GM18873 (cell line): Measurements from ENCODE around the gene GSAP.

Experiments used
- ATAC-seq: cut with Tn5 transposase; IDR thresholded peaks from one replicate; pipeline ENCODE4 v1.9.1; 2021; ENCODE audit warnings: mild to moderate bottlenecking, moderate library complexity, moderate number of reproducible peaks; ENCODE audit not compliant: unreplicated experiment, low FRiP score

Gene GSAP

DNA sequence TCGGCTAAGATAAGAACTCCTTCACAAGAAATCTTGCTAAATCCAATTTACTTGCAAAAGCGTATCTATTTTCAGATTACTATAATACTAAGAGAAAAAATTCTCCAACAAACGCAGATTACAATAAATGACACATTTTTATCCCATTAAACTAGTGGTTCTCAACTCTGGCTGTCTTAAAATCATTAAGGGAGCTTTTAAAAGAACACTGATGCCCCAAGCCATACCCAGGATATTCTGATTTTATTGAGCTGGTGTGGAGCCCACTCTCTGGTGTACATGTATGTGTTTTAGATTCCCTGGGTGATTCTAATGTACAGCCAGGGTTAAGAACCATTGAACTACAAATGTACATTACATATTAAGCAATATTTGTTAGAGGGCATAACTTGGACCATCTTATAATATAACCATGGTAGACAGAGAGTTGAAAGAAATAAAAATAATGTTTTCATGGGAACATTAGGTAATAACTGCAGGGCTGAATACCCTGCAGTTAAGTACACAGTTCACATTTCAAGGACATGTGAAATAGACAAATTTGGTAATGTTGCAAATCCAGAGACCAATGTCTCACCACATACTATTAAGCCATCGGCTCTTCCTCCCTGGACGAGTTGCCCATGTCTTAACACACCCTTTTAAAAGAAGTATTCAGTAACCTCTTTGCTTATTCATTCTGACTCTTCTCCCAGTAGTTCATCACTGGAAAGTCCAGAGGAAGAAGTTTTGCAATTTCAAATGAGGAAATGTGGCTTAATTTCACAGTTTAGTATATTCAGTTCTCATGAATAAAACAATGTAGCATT lies 6.2 kb downstream of the GSAP start:
- no peak for ATAC-seq

DNA sequence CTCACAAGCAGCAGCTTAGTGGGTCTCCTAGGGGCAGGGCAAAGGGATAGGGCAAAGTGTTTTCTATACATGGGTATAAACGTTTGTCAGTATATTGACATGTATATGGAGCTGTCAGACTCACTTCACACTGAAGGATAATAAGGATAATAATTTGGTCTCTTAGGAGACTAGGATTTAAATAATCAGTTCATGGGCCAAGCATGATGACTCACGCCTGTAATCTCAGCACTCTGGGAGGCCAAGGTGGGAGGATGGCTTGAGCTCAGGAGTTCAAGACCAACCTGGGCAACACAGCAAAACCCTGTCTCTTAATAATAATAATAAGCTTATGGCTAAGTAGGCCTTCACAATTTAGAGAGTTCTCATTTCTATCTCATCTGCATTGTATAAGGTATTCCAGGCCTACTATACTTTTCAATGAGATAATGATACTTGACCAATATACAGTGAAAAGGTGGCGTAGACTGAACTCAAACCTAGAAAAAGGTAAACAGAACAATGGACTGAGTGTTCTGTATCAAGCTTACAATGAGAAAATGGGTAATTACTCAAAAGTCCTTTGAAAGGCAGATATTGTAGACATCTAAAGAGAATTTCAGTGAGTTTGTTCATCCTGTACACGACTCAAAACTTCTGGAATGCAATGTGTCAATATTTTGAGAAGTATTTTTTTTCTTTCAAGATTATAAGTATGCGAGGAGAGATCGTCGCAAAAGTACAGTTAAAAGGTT lies 7.0 kb downstream of the GSAP start:
- no peak for ATAC-seq

DNA sequence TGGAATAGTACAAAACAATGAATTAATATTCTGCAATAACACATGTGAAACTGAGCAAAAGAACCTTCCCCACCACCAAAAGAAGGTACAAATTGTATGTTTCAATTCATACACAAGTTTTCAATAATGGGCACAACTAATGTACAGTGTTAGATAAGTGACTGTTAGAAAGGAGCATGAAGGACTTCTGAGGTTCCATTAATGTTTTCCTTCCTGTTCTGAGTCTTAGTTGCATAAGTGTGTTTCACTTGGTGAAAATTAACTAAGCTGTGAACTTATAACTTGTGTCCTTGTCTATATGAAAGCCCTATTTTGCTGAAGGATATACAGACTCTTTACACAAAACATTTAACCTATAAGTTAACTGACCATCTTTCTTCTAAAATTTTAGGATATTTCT lies 8.2 kb downstream of the GSAP start:
- no peak for ATAC-seq

DNA sequence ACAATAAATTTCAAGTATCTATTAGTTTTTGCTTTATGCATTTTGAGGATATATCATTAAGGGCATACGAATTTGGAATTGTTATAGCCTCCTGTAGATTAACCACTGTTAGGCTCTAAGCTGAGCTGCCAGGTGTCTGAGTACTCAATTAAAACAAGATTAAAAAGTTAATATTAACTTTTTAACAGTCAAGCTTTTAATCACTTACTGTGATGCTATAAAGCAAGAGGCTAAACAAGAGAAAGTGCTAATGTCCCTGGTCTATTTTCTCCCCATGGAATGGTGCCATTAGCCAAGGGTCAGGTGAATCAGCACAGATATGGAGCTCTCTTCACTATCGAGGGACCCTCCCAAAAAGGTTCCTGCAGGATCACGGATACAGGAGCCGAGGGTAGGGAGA lies 9.7 kb downstream of the GSAP start:
- no peak for ATAC-seq

DNA sequence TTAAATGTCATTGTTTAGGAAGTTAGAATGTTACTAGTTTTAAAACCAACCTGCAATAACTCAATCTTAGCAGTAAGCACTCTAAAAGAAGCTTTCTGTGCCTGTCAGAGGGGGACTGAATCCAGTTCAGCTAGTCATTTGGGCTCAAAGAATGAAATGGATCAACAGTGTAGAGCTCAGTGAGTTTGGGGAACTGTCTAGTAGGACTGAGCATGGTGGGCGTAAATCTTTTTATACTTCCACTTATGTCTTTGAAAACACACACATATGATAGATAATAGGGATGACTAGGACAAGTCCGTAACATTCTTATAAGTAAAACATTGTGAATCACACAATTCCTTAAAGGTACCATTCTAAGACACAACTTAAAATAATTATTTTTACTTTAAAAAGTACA lies 11.5 kb downstream of the GSAP start:
- no peak for ATAC-seq

DNA sequence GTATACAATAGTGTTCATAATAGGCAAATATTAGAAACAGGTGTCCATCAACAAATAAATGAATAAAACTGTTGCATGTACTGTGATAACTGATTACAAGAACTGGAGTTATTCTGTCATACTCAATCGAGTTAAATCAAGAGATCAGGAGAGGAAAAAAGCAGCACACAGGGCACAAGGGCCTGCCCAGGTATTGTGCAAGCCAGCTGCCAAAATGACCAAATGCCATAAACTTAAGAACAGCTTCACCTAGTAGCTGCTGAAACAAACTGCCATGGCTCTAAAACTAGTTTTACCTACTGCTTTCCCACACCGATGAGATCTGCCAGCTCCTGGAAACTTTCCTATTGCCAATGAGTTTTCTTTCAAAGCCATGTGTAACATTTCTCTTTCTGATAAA lies 12.2 kb downstream of the GSAP start:
- no peak for ATAC-seq

DNA sequence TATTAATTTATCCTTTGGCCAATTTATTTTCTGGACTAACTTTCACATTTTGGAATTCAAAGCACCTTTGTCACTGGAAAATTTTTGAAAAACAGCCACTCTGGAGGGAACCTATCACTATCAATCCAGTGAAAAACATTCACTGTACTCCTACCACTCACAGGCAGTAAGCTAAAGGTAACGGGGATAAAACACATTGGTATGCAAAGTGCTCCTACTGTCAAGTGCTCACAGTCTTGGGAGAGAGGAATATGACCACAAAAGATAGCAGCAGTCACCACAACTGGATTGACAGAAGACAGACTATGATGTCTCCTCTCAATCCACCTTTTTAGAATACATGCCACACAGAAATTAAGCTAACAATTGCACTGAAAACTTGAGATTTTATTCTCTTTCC lies 13.3 kb downstream of the GSAP start:
- ATAC-seq, result no peak

DNA sequence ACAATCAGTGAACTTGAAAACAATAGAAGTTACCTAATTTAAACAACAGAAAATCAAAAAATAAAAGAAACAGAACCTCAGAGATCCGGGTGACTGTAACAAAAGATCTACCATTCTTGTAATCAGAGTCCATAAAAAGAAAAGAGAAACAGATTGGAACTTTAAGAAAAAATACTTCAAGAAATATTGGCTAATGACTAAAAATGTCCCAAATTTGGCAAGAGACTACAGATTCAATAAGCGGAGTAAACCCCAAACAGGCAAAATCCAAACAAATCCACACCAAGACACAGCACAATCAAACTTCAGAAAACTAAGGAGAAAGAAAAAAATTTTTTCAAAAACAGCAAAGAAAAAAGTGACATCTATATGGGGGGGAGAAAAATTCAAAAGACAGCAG lies 15.1 kb downstream of the GSAP start:
- ATAC-seq, result no peak

DNA sequence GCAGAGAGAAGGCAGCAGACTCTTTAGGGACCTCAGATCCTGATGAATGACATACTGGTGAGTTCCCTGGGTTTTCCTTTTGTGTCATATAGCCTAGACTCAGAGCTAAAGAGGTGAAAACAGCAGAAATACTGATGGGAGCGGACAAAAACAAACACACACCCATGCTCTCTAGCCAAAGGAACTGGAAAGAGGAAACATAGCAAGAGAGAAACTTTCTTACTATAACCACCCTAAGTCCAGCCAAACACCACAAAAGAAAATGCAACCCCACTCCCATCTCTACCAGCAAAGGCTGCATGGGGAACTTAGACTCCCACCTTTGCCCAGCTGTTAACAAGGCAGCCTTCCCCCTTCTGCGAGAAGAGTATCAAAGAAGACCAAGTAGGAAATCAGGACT lies 16.3 kb downstream of the GSAP start:
- no peak for ATAC-seq

DNA sequence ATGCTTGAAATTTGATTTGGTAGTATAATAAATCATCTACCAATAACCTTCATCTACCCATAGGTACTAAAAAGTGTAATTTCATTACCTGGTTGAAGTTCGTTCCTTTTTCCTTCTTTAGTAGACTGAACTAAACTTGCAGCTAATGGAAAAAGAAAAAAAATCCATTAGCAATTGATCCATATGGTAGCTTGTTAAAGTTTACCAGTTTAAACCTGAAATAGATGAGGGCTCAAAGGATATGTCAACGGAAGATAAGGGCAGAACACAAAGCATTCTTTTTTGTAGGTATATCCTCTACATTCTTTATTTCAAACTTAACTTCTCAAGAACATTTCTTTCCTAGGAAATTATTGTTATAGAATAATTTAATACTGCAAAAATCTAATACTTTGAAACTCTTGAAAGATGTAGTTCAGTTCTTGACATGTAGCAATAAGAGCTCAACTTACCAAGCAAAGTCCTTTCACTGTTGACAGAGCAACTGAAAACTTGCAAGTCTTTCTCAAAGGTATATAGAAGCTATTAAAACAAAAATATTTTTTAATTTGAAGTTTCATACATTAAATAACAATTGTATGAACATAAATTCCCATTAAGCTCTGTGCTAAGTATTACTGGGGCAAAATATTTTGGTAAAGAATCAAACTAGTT lies 19.1 kb downstream of the GSAP start:
- ATAC-seq, result no peak

DNA sequence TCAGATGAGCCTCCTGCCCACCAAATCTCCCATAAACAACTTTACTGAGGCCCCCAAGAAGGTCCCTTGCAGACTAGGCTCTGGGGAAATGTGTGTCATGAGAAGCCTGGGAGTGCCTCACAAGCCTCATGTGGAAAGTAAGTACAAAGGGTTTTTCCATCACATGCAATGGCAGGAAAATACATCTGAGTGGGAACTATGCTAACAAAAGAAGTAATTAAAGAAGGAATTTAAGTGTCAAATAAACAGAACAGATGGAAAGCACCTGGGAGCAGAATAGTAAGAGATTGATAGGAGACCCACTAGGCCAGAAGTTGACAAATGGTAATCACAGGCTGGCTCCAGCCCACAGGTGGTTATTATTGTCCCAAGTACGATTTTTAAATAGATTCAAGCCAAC lies 20.5 kb downstream of the GSAP start:
- no peak for ATAC-seq

DNA sequence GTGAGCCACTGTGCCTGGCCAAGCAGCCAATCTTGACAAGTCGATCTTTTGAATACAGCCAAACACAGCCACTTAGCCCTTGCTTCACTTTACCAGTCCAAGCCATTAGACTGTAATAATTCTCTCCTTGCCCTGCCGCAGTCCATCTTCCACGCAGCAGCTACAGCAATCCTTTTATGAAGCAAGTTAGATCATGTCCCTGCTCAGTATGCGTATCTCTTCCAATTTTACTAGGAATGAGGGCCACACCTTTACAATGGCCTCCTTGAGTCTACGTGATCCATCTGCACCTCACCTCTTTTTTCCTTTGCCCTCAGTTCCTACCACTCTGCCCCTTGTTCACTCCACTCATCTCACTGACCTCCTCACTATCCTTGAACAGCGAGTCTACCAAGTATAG lies 22.2 kb downstream of the GSAP start:
- no peak for ATAC-seq

DNA sequence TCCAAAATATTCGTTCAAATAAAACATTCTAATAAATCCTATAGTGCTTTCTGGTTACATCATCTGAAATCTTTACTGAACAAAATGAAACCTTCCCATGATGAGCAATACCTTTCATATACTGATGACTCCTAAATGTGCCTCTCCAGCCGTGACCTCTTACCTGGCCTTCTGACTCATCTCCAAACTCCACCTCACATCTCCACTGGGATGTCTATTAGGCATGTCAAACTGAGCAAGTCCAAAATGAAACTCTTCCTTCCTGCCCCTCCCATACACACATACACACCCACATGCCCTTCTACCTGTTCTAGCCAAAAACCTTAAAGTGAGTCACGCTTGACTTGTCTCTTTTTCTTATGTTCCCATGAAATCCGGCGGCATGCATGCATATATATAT lies 22.9 kb downstream of the GSAP start:
- ATAC-seq, result peak; percentile 92

DNA sequence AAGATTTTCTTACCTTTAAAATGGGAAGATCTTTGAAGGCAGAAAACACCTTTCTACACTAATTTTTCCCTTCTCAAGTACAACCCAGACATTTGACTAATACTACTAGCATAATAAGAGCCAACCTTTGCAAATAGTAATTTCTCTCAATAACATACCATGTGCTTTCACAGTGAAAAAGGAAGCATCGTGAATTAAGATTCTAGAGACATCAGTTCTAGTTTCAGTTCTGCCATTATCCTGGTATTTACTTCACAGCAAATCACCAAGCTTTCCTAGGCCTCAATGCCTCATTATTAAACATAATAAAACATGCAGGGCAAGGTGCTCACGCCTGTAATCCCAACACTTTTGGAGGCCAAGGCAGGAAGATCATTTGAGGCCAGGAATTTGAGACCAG lies 24.9 kb downstream of the GSAP start:
- no peak for ATAC-seq

DNA sequence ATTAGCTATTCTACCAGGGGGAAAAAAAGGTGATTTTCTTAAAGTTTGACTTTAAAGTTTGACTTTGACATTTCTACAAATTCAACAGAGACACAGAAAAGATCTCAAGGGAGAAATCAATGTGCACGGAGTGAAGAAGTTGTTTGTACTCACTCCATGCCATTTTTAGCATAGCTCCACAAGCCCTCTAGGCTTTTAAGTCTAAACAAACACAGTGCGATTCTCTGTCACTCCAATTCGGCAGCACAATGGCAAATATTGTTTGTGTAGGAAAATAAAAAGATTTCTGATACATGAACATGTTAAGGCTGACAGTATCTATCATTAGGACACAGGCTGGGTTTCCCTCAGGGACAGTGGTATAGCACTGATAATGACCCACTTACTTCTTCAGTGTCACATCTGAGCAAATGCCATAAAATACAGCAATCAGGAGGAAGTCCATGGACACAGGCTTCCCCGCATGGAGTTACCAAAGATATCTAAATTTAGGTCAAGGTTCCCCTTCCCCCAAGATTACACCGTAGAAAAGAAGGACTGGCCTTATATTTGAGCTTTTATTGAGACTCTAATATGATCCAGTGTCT lies 28.0 kb downstream of the GSAP start:
- no peak for ATAC-seq

DNA sequence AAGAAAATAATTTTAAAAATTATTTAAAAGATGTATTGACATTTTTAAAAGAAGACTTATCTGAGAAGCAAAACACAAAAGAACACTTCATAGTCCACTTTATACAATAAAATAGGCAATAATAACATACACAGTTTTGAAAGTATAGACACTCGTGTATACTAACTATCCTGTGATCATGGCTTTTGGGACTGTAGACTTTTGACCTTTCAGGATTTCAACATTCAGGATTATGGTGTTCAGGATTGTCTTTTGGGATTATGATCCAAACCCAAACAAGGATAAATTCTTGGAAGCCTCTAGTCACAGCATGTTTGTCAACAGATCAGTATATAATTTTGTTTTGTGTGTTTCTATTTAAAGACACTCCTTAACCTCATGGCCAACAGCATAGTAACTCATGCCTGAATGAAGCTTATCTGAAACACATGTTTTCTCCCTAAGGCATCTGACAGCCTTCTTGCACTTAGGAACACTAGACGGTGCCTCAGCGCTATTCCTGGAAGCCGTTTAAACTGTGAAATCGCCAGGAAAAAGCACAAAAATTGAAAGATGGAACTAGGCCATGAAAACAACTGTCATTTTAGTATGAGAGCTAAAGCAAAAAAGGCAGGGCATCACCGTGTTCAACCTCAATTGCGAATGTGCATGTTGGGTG lies 29.9 kb downstream of the GSAP start:
- ATAC-seq, result no peak

DNA sequence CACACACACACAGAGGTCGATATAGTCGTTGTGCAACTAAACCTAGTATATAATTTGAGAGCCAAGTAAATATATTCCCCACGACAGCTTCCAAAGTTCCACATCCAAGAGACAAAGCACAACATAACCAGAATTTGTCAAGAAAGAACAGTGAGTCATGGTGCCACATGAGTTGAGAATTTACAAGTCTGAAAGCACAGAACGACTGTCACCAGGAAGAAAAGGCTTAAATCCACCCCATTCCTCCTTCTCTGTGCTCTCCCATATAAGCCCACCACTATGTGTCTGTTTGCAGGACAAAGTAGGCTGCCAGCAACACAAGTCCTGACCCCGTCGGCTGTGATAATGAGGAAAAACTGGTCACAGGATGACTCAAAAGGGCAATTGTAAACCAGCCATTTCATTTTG lies 32.8 kb downstream of the GSAP start:
- ATAC-seq, result no peak

DNA sequence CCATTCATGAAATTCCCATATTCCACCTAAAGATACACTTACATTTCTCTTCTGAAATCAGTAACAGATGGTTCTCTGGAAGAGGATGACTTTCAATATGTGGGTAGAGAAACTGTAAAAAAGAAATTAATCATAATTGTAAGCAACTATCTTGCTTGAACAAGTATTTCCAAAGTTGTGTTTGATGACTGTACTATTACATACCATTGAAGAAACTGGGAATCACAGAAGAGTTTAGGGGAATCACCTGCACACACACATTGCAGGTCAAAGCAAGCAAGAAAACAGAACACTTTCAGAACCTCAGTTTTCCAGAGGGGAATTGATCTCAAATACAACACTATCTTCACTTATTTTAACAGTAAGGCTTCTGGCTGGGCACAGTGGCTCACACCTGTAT lies 33.6 kb downstream of the GSAP start:
- ATAC-seq, result no peak

DNA sequence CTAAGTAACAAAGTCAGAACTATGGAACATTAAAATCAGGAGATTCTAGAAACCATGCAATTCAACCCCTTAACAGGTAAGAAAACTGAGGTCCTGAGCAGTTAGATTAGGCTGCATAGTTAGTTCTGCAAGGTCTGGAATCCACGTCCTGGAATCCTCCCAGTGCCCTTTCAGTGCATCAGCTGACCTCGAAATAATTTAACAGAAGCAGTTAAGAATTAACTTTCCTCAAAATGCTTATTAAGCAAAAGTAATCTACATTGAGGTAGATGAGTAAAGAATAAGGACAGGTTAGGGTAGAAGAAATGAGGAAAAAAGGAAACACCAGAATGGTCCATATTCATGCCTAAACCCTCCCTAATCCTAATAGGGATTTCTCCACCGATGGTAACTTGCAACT lies 37.6 kb downstream of the GSAP start:
- ATAC-seq, result no peak

DNA sequence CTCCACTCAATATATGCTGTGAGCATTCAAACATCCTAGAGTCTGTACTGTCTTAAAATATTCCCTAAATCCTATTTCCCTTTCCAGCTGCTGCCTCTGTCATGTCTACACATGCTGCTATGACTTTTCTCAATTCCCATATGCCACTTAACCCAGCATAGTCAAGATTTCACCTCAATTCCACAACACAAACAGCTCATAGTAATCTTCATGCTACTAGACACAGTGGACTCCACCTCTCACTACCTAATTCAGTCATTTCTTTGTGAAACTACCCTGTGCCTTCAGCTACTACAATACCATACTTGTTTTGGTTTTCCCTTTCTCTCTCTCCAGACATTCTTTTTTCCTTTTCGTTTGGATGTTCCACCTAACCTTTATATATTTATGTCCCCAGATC lies 45.5 kb downstream of the GSAP start:
- peak; percentile 66 for ATAC-seq

DNA sequence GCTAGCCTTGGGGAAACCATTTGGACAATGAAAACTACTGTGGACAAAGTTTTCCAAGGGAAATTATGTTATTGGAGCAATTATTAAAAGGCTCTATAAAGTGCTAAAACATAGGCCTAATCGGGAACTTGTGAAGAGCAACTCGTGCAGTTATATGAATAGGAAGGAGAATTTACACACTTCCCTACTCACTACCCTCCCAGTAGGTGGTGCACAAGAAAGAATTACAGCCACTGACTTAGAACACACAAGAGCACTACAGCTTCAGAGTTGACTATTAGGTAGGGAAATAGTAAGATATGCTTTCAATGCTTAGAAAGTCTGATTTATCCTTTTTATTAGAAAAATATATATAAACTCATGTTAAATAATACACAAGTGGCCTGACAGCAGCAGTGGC lies 47.2 kb downstream of the GSAP start:
- ATAC-seq, result no peak
